HuH-7 (cell line): ENCODE data around the gene TMEM123.
"Not testable (repeated sequence)": the region's sequence is repeated elsewhere in the genome, so short reads cannot be mapped to it uniquely, and the experiment has no call there.

Experiments
- DNase-seq: peaks from one replicate; pipeline ENCODE4 v3.0.0; 2011; ENCODE audit warnings: low spot score

TMEM123 gene

GRCh38 chr11:102448869-102449224 lies 3.7 kb downstream of the TMEM123 start:
- DNase-seq, result no peak

DNA sequence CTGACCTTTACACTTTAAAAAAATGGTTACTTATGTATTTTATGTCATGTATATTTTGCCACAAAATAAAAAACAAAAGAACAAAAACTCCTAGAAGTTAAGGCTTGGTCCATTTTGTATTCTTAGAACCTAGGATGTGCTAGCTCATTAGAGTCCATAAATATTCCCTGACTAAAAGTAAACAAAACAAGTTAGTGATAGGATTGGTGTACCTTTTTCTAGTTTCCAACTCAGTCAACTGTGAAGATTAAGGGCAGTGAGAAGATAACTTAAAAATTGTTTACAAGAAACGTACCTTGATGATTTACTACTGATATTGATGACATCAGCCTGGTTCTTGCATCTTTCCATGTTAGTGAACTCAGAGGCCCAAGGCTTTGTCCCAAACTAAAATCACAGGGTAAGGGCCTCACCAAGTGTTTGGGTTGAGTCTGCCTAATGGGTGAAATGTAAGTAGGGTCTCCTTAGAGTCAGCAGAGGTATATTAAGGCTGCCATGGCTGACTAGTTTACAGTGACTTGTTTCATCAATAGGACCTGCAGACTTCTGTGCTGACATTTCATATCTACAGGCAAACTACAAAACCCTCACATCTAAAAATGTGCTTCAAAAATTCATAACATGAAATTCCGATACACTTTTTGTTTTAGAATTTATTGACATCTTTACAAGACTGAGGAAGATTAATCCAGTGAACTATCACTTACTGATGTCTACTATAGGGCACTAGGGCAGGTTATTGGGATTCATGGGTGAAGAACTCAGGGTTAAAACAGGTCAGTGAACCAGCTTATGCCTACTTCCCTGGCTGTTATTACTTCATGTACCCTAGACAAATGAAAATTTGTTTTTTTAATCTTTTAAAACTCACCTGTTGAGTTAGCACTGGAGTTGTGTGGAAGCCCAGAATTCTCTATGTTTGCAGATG lies 4.4 kb downstream of the TMEM123 start:
- no peak for DNase-seq

DNA sequence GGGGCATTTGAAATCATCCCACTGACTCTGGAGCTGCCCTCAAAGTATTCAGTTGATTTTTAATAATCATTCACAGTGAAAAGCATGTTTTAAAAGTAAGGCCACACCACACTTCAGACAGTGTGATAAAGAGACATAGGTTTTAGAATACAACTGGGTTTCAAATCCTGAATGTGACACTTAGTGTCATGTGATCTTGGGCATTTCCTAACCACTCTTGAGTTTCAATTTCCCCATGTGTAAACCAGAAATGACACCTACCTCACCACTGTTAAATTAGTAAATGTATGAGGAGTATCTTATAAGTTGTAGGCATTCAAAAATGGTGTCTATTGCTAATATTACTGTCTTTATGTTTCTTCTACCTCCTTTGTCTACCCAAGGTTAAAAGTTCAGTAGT lies 5.4 kb downstream of the TMEM123 start:
- no peak for DNase-seq

GRCh38 chr11:102446606-102447005 lies 6.0 kb downstream of the TMEM123 start:
- no peak for DNase-seq

DNA sequence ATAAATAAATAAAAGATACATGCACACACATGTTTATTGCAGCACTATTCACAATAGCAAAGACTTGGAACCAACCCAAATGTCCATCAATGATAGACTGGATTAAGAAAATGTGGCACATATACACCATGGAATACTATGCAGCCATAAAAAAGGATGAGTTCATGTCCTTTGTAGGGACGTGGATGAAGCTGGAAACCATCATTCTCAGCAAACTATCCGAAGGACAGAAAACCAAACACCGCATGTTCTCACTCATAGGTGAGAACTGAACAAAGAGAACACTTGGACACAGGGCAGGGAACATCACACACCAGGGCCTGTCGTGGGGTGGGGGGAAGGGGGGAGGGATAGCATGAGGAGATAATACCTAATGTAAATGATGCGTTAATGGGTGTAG lies 7.9 kb downstream of the TMEM123 start:
- DNase-seq, result not testable (repeated sequence)

DNA sequence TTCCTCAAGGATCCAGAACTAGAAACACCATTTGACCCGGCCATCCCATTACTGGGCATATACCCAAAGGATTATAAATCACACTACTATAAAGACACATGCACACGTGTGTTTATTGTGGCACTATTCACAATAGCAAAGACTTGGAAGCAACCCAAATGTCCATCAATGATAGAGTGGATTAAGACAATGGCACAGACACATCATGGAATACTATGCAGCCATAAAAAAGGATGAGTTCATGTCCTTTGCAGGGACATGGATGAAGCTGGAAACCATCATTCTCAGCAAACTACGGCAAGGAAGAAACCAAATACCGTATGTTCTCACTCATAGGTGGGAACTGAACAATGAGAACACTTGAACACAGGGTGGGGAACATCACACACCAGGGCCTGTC lies 8.4 kb downstream of the TMEM123 start:
- not testable (repeated sequence) for DNase-seq

GRCh38 chr11:102439063-102439363 lies 13.6 kb downstream of the TMEM123 start:
- DNase-seq, result not testable (repeated sequence)

DNA sequence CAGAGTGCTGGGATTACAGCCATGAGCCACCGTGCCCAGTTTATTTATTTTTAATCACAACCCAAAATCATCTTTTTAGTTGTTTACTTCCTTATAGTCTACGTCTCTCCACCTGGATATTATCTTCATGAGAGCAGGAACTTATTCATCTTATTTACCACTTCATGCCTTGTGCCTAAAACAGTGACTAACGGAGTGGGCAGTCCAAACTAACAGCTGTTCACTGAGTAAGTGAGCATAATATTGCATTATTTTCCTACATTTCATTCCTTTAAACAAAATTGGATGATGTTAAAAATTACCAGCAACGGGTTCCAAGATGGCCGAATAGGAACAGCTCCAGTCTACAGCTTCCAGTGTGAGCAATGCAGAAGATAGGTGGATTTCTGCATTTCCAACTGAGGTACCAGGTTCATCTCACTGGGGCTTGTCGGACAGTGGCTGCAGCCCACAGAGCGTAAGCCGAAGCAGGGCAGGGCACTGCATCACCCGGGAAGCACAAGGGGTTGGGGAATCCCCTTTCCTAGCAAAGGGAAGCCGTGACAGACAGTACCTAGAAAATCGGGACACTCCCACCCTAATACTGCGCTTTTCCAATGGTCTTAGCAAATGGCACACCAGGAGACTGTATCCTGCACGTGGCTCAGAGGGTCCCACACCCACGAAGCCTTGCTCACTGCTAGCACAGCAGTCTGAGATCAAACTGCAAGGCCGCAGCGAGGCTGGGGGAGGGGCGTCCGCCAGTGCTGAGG lies 14.1 kb downstream of the TMEM123 start:
- no peak for DNase-seq

- no peak for DNase-seq
Measured at GRCh38 chr11:102437727-102438126, 14.8 kb downstream of the TMEM123 start.

- DNase-seq, result no peak
Measured at GRCh38 chr11:102436976-102437375, 15.6 kb downstream of the TMEM123 start.

GRCh38 chr11:102436561-102436960 lies 16.0 kb downstream of the TMEM123 start:
- no peak for DNase-seq

GRCh38 chr11:102435688-102436087 lies 16.9 kb downstream of the TMEM123 start:
- no peak for DNase-seq

DNA sequence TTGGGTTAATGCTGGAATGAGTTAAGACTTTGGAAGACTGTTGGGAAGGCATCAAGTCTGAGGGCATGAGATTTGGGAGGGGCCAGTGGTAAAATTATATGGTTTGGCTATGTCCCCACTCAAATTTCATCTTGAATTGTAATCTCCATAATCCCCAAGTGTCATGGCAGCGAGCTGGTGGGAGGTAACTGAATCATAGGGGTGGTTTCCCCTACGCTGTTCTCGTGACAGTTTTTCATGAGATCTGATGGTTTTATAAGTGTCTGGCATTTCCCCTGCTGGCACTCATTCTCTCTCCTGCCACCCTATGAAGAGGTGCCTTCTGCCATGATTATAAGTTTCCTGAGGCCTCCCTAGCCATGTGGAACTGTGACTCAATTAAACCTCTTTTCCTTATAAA lies 19.0 kb downstream of the TMEM123 start:
- not testable (repeated sequence) for DNase-seq

DNA sequence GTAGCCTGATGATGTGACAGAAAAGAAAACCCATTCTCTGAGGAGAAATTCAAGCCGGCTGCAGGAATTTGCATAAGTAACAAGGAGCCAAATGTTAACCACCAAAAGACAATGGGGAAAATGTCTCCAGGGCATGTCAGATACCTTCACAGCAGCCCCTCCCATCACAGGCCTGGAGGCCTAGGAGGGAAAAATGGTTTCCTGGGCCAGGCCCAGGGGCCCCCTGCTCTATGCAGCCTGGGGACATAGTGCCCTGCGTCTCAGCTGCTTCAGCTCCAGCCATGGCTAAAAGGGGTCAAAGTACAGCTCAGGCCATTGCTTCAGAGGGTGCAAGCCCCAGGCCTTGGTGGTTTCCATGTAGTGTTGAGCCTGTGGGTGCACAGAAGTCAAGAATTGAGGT lies 20.0 kb downstream of the TMEM123 start:
- not testable (repeated sequence) for DNase-seq

DNA sequence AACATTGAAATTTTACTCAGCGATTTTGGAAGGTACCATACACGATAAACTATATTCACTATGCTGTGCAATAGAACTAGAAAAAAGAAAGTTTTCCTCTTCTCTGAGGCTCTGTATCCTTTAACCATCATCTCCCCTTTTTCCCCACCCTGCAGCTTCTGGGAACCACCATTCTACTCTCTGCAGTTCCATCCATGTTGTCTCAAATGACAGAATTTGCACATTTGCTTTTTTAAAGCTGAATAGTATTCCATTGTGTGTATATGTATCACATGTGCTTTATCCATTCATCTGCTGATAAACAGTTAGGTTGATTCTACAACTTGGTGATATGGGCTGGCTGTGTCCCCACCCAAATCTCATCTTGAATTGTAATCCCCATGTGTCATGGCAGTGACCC lies 21.2 kb downstream of the TMEM123 start:
- DNase-seq, result no peak

DNA sequence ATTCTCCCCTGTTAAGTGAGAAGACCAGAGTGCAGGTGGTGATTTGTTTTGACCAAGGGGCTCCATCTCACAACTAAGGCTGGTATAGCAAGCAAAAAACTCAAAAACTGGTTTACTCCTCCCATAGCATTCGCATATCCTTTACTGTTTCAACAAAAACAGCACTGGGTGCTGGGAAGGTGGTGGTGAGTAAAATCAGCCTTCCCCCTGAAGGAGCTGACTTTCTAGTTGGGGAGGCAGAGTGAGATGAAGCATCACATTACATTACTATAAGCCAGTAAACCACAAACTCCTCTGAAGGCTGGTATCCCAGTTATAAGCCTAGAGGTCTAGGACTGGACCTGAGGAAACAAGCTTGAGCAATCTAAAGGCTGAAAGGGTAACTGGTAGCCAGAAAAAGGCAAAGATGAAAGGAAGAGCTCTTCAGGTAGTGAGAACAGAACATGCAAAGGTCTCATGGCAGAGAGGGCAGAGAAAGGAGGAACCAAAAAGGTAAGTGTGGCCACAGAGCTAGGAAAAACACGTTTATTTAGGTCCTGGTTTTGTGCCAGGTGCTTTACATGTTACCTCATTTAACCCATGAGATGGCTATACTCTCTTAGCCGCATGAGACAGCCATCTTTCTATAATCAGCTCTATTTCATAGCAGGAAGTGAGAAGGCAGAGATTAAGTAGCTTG lies 22.3 kb downstream of the TMEM123 start:
- DNase-seq, result no peak

GRCh38 chr11:102429691-102430090 lies 22.9 kb downstream of the TMEM123 start:
- DNase-seq, result no peak

- no peak for DNase-seq
Measured at GRCh38 chr11:102429226-102429625, 23.3 kb downstream of the TMEM123 start.

DNA sequence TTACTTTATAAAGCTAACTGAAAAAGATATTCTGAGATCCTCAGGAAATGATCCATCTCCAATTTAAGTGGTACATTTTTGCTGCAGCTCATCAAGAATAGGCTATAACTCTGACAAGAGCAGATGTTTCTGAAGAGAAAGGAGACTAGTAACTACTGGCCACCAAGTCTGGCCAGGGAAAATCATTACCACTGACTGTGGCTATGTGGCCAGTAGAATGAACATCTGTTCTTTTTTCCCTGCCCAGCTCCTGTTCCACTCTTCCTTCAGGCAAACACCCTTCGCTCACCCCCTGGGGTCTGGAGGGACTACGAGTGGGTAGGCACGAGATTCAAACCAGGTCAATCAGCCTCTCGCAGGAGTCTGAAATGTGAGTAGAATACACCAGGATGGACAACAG lies 23.9 kb downstream of the TMEM123 start:
- no peak for DNase-seq

GRCh38 chr11:102427068-102427467 lies 25.5 kb downstream of the TMEM123 start:
- no peak for DNase-seq

DNA sequence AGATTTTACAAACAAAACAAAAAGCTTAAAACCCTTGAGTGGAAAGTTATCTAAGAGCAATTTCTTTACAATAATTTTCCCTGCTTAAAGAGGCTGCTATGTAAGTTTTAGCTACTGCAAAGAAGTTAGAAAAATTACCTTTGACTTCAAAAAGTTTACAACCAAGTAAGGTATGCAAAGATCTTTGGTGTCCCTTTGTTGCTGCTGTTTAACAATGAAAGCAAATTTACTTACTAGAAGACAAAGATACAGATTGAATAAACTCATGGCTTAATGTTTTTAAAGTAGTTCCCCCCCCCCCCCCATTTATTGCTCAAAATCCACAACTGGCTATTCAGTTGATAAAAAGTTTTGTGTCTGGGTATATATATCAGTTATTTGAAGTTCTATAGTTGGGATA lies 26.0 kb downstream of the TMEM123 start:
- DNase-seq, result no peak

DNA sequence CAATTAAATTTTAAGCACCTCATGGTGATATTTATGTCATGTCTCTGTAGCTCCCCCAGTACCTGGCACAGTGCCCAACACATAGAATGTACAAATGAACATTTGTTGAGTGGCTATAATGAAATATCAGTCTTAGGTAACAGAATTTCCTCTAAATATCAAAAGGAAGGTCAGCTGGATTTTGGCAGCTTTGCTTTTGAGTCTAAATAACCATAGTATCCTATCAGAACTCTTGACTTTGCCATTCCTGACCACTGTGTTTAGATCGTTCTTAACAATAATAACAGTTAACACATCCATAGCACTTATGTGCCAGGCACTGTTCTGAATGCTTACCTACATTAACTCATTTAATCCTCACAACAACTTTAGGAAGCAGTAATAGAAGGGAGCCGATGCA lies 26.6 kb downstream of the TMEM123 start:
- DNase-seq, result no peak

DNA sequence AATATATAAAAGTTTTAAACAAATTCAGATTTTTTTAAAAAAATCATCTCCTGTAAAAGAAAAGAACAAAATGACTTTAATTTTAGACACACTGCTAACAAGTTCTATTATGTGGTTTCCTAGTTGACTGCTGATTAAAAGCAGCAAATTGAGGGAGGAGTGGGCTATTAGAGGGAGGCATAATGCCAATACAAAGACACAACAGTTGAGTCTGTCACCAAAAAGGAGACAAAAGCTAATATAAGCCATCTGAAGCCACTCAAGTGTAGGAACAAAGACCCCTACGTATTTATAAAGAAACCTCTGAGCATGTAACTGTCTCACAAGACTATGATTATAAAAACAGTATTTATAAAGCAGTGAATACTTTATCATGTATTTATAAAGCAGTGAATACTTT lies 28.6 kb downstream of the TMEM123 start:
- DNase-seq, result no peak
